PC-9 (cell line): ENCODE measurements around the gene ACP2. TPM values are rescaled to one million over a fixed set of nuclear protein-coding genes. Genes with fewer than 3 reads are reported as not detected.

Source experiments
- BruUV-seq: library from RNA; stranded (reverse); fragments of 400-500 nt; replicated peaks from 2 replicates; lab custom pipeline; 2021; lab: Mats Ljungman, UMichigan
- CTCF ChIA-PET: fragments of 300-600 bp; sonication (Branson Sonifier 250); formaldehyde crosslinking; loops from one replicate; lab custom pipeline; 2022; ENCODE audit warnings: antibody characterized with exemption; lab: Charles Lee
- POLR2A ChIA-PET: fragments of 300-600 bp; sonication (Branson Sonifier 250); formaldehyde crosslinking; loops from one replicate; lab custom pipeline; 2022; ENCODE audit warnings: antibody characterized with exemption; ENCODE audit not compliant: unreplicated experiment; lab: Charles Lee
- DNase-seq, 2 experiments: peaks; one replicate each; pipeline versions ENCODE4 v3.0.0 to v3.0.0-alpha.2; 2015 to 2022; ENCODE audit warnings: mixed read lengths in 1 of 2
- H2AFZ ChIP-seq: fragments of 200-600 bp; sonication (generic); 2 replicates; pipeline ENCODE4 v1.8.1; 2017; ENCODE audit warnings: antibody characterized with exemption
- H3F3A ChIP-seq: fragments of 200-600 bp; sonication (generic); 2 replicates; pipeline ENCODE4 v1.8.1; 2017; ENCODE audit warnings: antibody characterized with exemption, mild to moderate bottlenecking, low read depth; ENCODE audit not compliant: insufficient read depth
- H3K27ac ChIP-seq: fragments of 200-600 bp; sonication (generic); 2 replicates; pipeline ENCODE4 v1.6.1; 2016; ENCODE audit warnings: mixed run types
- H3K27me3 ChIP-seq: fragments of 200-600 bp; sonication (generic); 2 replicates; pipeline ENCODE4 v1.6.1; 2016; ENCODE audit warnings: low read depth, mixed run types; ENCODE audit not compliant: insufficient read depth
- H3K36me3 ChIP-seq: fragments of 200-600 bp; sonication (generic); 2 replicates; pipeline ENCODE4 v1.6.1; 2016; ENCODE audit warnings: low read depth, mixed run types
- H3K4me1 ChIP-seq: fragments of 200-600 bp; sonication (generic); replicated peaks from 2 replicates; pipeline ENCODE4 v1.6.1; 2016; ENCODE audit warnings: mixed run types; ENCODE audit not compliant: insufficient read depth
- H3K4me2 ChIP-seq: fragments of 200-600 bp; sonication (generic); 2 replicates; pipeline ENCODE4 v1.6.1; 2017; ENCODE audit warnings: mixed run types
- H3K4me3 ChIP-seq: fragments of 200-600 bp; sonication (generic); 2 replicates; pipeline ENCODE4 v1.6.1; 2016; ENCODE audit warnings: mixed run types
- H3K79me2 ChIP-seq: fragments of 200-600 bp; sonication (generic); 2 replicates; pipeline ENCODE4 v1.6.1; 2017; ENCODE audit warnings: low read depth, mixed run types
- H3K9me2 ChIP-seq: fragments of 200-600 bp; sonication (generic); 2 replicates; pipeline ENCODE4 v1.8.1; 2017; ENCODE audit warnings: mild to moderate bottlenecking; ENCODE audit not compliant: insufficient read depth
- H3K9me3 ChIP-seq: fragments of 200-600 bp; sonication (generic); 2 replicates; pipeline ENCODE4 v1.8.1; 2016; ENCODE audit warnings: low read depth; ENCODE audit not compliant: insufficient read depth
- H4K20me1 ChIP-seq: fragments of 200-600 bp; sonication (generic); 2 replicates; pipeline ENCODE4 v1.8.1; 2017; ENCODE audit not compliant: insufficient read depth
- EZH2 ChIP-seq: fragments of 200-600 bp; sonication (generic); IDR thresholded peaks from 2 replicates; pipeline ENCODE4 v1.8.0; 2017; ENCODE audit warnings: antibody characterized with exemption, low read depth
- intact Hi-C: fragments of 100-400 bp; cut with micrococcal nuclease; formaldehyde crosslinking; loops from one replicate; pipeline ENCODE4 v1.10.0; 2022; ENCODE audit not compliant: unreplicated experiment
- total RNA-seq: library from RNA; stranded (reverse); gene quantifications from 2 replicates; pipeline ENCODE4 v1.2.3, GENCODE V29; 2021
- TF ChIP-seq, protein P1 (sequence below): fragments of 200-600 bp; sonication (generic); conservative IDR thresholded peaks from 2 replicates; pipeline ENCODE4 v1.6.1; 2017; ENCODE audit warnings: mixed run types, antibody characterized with exemption, mild to moderate bottlenecking, moderate library complexity

ACP2 gene
- total RNA-seq, 1 experiment from 2014 or later, result 24.1 TPM

DNA sequence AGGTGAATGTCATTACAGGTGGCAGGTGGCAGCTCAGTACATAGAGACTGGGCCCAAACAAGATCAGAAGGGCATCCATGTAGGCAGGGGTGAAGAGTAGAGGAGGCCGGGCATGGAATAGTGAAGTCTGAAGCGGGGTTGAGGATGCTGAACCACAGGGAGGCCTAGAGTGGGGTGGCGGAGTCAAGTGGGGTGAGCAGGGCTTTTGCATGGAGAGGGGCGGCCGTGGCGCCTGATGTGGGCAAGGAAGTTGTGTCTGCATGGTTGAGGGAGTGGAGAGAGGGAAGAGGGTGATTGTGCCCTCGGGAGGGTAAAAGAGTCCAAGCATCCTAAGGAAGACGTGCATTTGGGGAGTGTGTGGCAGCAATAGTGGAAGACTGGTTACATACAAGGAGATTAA lies 19.5 kb downstream of the ACP2 start:
- no peak overlapping the region for H3K4me3 ChIP-seq
- no peak for DNase-seq
- H4K20me1 ChIP-seq, result no peaks in the 10 kb centered on the region
- no peaks in the 10 kb centered on the region for H3K9me2 ChIP-seq
- no peak overlapping the region for H2AFZ ChIP-seq
- H3F3A ChIP-seq, result peaks cover 18% of the 10 kb centered on the region
- ChIA-PET CTCF (interaction anchor here (0.7 kb wide), 1 partner anchor 68 kb away, joined by 15 read pairs; no protein-coding TSS in a partner anchor), POLR2A (interaction anchor here (0.6 kb wide), 1 partner anchor 9 kb away, joined by 3 read pairs; no protein-coding TSS in a partner anchor)
- BruUV-seq, result no TSS peak
- H3K36me3 ChIP-seq, result peaks cover 10% of the 10 kb centered on the region; the same call in 1 of the 2 replicates
- no peak overlapping the region for H3K4me2 ChIP-seq
- H3K9me3 ChIP-seq, result no peaks in the 10 kb centered on the region
- H3K27ac ChIP-seq, result no peak overlapping the region
- TF ChIP-seq, protein P1, sequence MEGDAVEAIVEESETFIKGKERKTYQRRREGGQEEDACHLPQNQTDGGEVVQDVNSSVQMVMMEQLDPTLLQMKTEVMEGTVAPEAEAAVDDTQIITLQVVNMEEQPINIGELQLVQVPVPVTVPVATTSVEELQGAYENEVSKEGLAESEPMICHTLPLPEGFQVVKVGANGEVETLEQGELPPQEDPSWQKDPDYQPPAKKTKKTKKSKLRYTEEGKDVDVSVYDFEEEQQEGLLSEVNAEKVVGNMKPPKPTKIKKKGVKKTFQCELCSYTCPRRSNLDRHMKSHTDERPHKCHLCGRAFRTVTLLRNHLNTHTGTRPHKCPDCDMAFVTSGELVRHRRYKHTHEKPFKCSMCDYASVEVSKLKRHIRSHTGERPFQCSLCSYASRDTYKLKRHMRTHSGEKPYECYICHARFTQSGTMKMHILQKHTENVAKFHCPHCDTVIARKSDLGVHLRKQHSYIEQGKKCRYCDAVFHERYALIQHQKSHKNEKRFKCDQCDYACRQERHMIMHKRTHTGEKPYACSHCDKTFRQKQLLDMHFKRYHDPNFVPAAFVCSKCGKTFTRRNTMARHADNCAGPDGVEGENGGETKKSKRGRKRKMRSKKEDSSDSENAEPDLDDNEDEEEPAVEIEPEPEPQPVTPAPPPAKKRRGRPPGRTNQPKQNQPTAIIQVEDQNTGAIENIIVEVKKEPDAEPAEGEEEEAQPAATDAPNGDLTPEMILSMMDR, result no peak
- TF ChIP-seq EZH2, result no peak
- intact Hi-C loops, result no loop called here
- peaks cover 13% of the 10 kb centered on the region for H3K4me1 ChIP-seq
- H3K79me2 ChIP-seq, result no peaks in the 10 kb centered on the region
- H3K27me3 ChIP-seq, result no peaks in the 10 kb centered on the region

- Histone ChIP-seq H3K9me2 (no peaks in the 10 kb centered on the region), H3K4me2 (no peak overlapping the region), H3K27ac (no peak overlapping the region), H4K20me1 (no peaks in the 10 kb centered on the region), H3K4me1 (peaks cover 4% of the 10 kb centered on the region), H2AFZ (no peak overlapping the region), H3K27me3 (no peaks in the 10 kb centered on the region), H3K4me3 (no peak overlapping the region), H3K9me3 (no peaks in the 10 kb centered on the region), H3K79me2 (no peaks in the 10 kb centered on the region), H3K36me3 (peaks cover 16% of the 10 kb centered on the region; the same call in 1 of the 2 replicates), H3F3A (peaks cover 5% of the 10 kb centered on the region)
- CTCF ChIA-PET, result interaction anchor here (0.6 kb wide), 1 partner anchor 235 kb away, joined by 3 read pairs; no protein-coding TSS in a partner anchor
- POLR2A ChIA-PET, result interaction anchor here (0.6 kb wide), 1 partner anchor 12 kb away, joined by 6 read pairs; no protein-coding TSS in a partner anchor
- intact Hi-C loops, result no loop called here
- DNase-seq, result no peak
- BruUV-seq, result no TSS peak
- TF ChIP-seq, protein P1, result no peak
- TF ChIP-seq EZH2, result no peak
Observed at GRCh38 chr11:47225552-47226400, 22.8 kb downstream of the ACP2 start.

DNA sequence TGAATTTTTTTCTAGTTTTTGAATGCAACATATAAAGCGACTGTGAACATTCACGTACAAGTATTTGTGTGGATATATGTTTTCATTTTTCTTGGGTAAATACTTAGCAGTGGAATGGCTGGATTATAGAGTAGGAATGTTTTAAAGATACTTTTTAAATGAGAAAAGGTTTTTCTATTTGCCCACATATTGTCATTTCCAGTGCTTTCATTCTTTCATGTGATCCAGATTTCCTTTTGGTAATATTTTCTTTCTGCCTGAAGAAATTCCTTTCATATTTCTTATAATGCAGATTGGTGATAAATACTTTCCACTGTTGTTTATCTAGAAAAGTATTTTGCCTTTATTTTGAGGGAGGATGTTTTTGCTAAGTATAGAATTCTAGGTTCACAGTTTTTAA lies 25.9 kb downstream of the ACP2 start:
- POLR2A ChIA-PET, result no interaction called here

More for the DNA sequence above, 25.9 kb downstream of the ACP2 start:
- Histone ChIP-seq H3K4me2 (no peak overlapping the region), H3F3A (peaks cover 25% of the 10 kb centered on the region), H3K27ac (no peak overlapping the region), H3K4me3 (no peak overlapping the region), H3K4me1 (peaks cover 20% of the 10 kb centered on the region), H3K9me3 (no peaks in the 10 kb centered on the region), H3K27me3 (no peaks in the 10 kb centered on the region), H3K9me2 (no peaks in the 10 kb centered on the region), H3K79me2 (no peaks in the 10 kb centered on the region), H2AFZ (no peak overlapping the region), H3K36me3 (peaks cover 15% of the 10 kb centered on the region; the same call in 1 of the 2 replicates), H4K20me1 (no peaks in the 10 kb centered on the region)
- CTCF ChIA-PET, result no interaction called here
- intact Hi-C loops, result no loop called here
- BruUV-seq, result no TSS peak
- TF ChIP-seq, protein P1, result no peak
- no peak for DNase-seq
